Measurements from ENCODE around the gene ITK. TPM values are rescaled to one million over a fixed set of nuclear protein-coding genes. Genes with fewer than 3 reads are reported as not detected.

ITK gene
- total RNA-seq, 1 donor from 2014 or later = not detected

- no peak for DNase-seq (ENCODE audit: low spot score, unreplicated experiment)
- H3K36me3 Mint-ChIP-seq (ENCODE audit: insufficient read depth) = peaks cover 41% of the 10 kb centered on the region
- H3K27ac Mint-ChIP-seq = no peak overlapping the region
- no peaks in the 10 kb centered on the region for H3K27me3 Mint-ChIP-seq
- TF ChIP-seq, protein P1, sequence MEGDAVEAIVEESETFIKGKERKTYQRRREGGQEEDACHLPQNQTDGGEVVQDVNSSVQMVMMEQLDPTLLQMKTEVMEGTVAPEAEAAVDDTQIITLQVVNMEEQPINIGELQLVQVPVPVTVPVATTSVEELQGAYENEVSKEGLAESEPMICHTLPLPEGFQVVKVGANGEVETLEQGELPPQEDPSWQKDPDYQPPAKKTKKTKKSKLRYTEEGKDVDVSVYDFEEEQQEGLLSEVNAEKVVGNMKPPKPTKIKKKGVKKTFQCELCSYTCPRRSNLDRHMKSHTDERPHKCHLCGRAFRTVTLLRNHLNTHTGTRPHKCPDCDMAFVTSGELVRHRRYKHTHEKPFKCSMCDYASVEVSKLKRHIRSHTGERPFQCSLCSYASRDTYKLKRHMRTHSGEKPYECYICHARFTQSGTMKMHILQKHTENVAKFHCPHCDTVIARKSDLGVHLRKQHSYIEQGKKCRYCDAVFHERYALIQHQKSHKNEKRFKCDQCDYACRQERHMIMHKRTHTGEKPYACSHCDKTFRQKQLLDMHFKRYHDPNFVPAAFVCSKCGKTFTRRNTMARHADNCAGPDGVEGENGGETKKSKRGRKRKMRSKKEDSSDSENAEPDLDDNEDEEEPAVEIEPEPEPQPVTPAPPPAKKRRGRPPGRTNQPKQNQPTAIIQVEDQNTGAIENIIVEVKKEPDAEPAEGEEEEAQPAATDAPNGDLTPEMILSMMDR (IDR thresholded peaks at IDR 0.05; ENCODE audit: unreplicated experiment) = no peak
- H3K4me1 Mint-ChIP-seq (ENCODE audit: low read depth) = peaks cover 12% of the 10 kb centered on the region
- no peak overlapping the region for H3K4me3 Mint-ChIP-seq (ENCODE audit: low read depth)
- H3K9me3 Mint-ChIP-seq (ENCODE audit: low read depth) = no peaks in the 10 kb centered on the region
These were observed 114.6 kb downstream of the ITK start for GRCh38 chr5:157295247-157295646.

- H3K27ac Mint-ChIP-seq = no peak overlapping the region
- H3K36me3 Mint-ChIP-seq (ENCODE audit: insufficient read depth) = peaks cover 19% of the 10 kb centered on the region
- no peaks in the 10 kb centered on the region for H3K27me3 Mint-ChIP-seq
- no peaks in the 10 kb centered on the region for H3K9me3 Mint-ChIP-seq (ENCODE audit: low read depth)
- TF ChIP-seq, protein P1 (IDR thresholded peaks at IDR 0.05; ENCODE audit: unreplicated experiment) = no peak
- H3K4me3 Mint-ChIP-seq (ENCODE audit: low read depth) = no peak overlapping the region
- peaks cover 2% of the 10 kb centered on the region for H3K4me1 Mint-ChIP-seq (ENCODE audit: low read depth)
- no peak for DNase-seq (ENCODE audit: low spot score, unreplicated experiment)
These were observed 119.9 kb downstream of the ITK start for GRCh38 chr5:157300564-157300963.

- DNase-seq (ENCODE audit: low spot score, unreplicated experiment) = no peak
- TF ChIP-seq, protein P1 (IDR thresholded peaks at IDR 0.05; ENCODE audit: unreplicated experiment) = no peak
- Mint-ChIP-seq H3K27me3 (no peaks in the 10 kb centered on the region), H3K27ac (no peak overlapping the region), H3K4me3 (ENCODE audit: low read depth) (no peak overlapping the region), H3K36me3 (ENCODE audit: insufficient read depth) (peaks cover 17% of the 10 kb centered on the region), H3K9me3 (ENCODE audit: low read depth) (no peaks in the 10 kb centered on the region), H3K4me1 (ENCODE audit: low read depth) (no peaks in the 10 kb centered on the region)
These were observed 120.4 kb downstream of the ITK start for GRCh38 chr5:157301066-157301465.

DNA sequence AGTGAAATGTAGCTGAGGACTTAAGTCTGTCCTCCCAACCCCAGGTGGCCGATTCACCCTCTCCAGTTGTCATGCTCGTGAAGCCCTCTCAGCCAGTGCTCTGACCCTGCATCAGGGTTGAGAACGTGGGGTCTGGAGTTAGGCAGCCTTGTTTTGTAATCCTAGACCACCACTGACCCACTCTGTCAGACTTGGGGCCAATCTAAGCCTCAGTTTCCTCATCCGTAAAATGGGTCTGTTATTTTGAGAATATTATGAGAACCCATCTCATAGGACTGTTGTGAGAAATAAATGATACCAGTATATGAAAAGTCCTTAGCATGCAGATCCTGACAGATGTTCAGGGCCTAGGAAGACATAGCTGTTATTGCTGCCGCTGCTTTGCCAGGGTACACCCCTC, 122.4 kb downstream of the ITK start:
- Mint-ChIP-seq H3K27ac (no peak overlapping the region), H3K4me1 (ENCODE audit: low read depth) (no peaks in the 10 kb centered on the region), H3K4me3 (ENCODE audit: low read depth) (no peak overlapping the region), H3K27me3 (no peaks in the 10 kb centered on the region), H3K36me3 (ENCODE audit: insufficient read depth) (peaks cover 9% of the 10 kb centered on the region), H3K9me3 (ENCODE audit: low read depth) (no peaks in the 10 kb centered on the region)
- DNase-seq (ENCODE audit: low spot score, unreplicated experiment) = no peak
- TF ChIP-seq, protein P1 (IDR thresholded peaks at IDR 0.05; ENCODE audit: unreplicated experiment) = no peak

DNA sequence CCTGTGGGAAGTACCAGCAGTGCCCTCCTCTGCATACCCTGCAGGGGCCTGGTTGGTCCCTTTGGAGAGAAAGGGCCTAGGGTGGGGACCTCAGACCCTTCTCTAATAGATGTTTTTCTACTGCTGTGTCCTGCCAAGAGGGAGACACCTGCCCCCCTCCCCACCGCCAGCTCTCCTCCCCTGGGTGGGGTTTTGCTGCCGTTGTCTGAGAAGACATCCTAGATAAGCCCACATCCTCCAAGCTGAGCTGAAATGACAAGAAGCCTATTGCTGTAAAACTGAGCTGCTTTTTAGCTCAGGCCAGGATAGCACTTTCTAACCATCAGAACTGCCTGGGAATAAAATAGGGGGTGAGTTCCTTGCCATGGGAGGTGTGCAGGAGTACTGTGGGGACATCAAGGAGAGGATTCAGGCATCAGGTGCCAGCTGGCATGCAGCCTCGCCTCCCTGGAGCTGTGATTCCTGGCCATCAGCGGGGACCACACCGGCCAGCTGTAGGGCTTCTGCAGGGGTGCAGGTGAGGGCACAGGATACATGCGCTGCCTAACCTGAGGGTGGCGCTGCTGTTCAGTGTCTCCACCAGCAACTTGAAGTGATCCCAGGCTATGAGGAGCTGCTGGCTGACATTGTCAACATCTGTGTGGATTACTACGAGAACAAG, 123.2 kb downstream of the ITK start:
- DNase-seq (ENCODE audit: low spot score, unreplicated experiment) = no peak

More for the DNA sequence above, 123.2 kb downstream of the ITK start:
- Mint-ChIP-seq H3K27ac (no peak overlapping the region), H3K4me3 (ENCODE audit: low read depth) (no peak overlapping the region), H3K9me3 (ENCODE audit: low read depth) (no peaks in the 10 kb centered on the region), H3K4me1 (ENCODE audit: low read depth) (no peaks in the 10 kb centered on the region), H3K27me3 (no peaks in the 10 kb centered on the region), H3K36me3 (ENCODE audit: insufficient read depth) (peaks cover 6% of the 10 kb centered on the region)
- TF ChIP-seq, protein P1 (IDR thresholded peaks at IDR 0.05; ENCODE audit: unreplicated experiment) = peak; percentile 28

Other genes with a start within 250 kb of the ITK start
- gene TIMD4, start 217.6 kb upstream of the ITK start, total RNA-seq = not detected in 2 replicates
- 1.2 and 2.1 TPM in 2 replicates for gene HAVCR1, start 121.7 kb upstream of the ITK start, total RNA-seq
- 0.17 and 0.62 TPM in 2 replicates for gene HAVCR2, start 71.8 kb upstream of the ITK start, total RNA-seq
- gene MED7, start 38.0 kb upstream of the ITK start, total RNA-seq = 15.6 and 18.2 TPM in 2 replicates
- not detected in 2 replicates for gene GARIN3, start 14.6 kb upstream of the ITK start, total RNA-seq
- gene CYFIP2, start 85.3 kb downstream of the ITK start, total RNA-seq = 85.1 and 88.5 TPM in 2 replicates